ENCODE measurements around the gene ELF4.

ELF4 gene

DNA sequence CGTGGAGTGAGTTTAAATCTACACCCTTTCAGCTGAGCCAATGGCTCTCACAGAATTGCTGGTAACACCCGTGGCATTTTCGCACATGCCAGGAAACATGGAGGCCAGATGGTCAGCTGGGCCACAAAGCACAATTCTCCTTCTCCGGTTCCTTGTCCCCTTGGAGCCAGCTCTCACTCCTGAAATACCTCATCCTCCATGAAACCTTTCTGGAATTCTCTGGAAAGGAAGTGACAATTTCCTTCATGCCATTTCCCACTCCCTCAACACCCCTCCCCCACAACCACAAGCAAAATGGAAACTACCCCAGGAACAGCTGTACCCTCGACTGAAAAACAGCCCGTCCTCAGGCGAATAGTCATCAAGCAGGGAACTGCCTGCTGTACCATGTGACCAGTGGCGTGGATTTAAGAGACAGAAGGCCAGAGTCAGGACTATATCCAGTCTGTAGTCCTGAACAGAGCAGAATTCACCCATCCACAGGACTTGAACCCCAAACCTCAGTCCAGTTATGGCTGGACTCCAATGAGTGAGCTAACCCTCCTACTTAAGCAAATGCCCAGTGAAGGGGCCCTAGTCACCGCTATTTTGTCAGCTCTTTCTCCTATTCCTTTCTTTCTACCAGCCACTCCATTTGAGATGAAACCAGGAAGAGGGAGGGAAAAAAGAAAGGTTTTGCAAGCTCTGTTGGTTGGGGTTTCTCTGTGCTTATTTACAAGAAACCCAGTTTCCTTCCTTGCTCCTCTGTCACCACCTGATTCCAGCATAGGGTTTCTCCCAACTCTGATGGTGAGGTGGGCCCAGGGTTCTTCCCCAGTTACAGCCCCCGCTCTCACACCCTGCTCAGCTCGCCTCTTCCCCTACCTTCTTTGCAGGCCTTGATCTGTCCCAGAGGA, 24.5 kb downstream of the ELF4 start:
- DNase-seq (ENCODE audit: low read depth in 2 of 2, low spot score in 1 of 2), result no peak

DNA sequence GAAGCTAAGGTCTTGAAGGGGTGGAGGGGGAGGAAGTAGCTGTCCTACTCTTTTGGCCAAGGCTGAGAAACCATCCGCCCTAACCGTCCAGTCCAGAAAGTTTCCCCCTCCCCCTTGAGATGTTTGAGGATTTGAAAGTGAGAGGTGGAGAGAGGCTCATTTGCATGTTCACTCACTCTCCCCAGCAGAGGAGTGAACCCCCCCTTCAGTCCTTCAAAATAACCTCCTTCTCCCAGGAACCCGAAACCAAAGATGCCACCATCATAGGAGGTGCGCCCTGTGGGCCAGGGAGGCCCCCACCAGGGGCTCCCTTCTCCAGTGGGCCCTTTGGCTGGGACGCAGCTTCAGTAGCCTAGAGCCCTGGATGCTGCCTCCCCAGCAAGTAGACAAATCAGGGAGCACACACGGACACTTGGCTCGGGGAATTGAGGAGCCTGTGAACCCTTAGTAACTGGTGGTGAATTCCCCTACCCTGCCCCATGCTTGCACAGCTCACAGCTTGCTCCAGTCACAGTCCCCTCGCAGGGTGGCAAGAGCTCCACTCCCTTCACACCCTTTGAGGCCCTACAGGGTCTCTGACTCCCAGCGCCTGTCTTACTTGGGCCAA, 25.6 kb downstream of the ELF4 start:
- DNase-seq (ENCODE audit: low read depth in 2 of 2, low spot score in 1 of 2), result no peak

DNA sequence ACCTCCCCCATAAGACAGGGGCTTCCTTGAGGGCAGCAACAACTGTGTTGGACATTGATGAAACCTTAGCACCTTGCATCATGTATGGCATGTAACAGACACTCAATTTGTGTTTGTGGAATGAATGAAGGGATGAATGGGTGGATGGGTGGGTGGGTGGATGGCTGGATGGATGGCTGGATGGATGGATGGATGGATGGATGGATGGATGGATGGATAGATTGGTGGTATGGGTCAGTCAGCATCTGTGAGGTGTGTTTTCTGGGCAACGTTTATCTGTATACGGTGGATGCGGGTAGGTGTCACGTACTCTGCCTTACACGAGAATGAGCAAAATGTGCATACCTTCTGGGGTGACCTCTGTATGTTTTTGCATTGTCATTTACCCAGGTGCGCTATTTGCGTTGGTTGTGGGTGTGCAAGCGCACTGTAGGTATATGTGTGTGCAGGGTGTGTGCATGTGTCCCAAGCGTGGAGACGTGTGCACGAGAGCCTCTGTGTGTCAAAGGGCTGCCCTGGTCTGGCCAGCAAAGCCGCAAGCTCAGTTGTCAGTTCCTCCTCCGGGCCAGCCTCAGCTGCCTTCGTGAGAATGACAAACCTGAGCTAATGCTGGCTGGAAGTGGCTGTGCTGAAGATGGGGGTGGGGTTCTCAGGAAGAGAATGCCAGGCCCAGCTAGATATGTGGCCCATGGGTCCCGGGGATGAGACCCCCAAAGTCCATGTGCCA, 26.5 kb downstream of the ELF4 start:
- no peak for DNase-seq (ENCODE audit: low read depth in 2 of 2, low spot score in 1 of 2)

DNA sequence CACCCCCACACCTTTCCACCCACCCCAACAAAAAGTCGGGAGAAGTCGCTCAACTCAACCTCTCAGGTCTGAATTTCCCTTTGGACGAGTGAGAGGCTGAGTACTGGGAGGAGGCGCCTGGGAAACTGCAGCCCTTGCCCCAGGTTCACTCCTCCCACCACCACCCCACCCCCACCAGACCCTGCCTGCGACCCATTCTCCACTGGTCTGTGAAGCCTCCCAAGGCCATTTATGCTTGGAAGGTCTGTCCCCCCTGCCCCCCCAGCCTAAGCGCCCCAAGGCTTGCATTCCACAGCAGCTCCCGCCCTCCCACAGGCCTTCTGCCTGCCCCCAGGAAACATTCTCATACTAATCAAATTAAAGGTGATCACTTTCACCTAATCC, 27.2 kb downstream of the ELF4 start:
- no peak for DNase-seq (ENCODE audit: low read depth in 2 of 2, low spot score in 1 of 2)

DNA sequence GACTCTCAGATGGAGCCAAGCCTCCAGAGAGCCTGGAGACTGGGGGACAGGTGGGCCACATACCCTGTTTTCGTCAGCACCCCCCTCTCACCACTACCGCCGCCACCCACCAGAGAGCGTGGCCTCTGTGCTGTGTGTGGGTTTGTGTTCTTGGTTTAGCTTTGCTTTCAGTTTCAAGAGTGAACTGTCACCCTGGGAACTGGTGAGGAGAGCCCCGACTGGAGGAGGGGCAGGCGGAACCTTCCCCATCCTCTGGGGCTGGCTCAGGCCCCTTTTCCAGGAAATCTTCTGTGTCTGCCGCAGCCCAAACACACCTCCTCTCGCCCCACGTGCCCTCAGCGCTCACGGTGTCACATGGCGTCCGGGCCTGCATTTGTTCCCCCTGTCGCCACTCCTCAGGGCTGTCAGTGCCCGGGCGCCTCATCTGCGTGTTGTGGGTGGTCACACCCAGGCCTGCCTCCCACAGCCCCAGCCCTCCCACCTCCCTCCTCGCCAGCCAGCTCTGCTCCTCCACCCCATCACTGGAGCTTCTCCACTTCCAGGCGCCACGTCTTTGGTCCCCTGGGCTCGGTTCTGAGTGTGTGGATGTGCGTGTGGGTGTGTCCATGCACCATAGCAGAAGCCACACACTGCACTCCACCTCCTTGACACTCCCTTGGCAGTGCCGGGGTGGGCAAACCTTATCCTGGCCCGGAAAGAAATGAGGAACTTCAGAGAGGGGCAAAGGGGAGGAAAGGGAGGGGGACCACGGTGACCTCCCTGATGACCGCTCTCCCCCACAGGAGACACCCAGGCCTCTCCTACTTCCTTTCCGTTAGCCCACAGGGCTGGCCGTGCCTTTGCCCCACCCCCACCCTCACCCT, 27.8 kb downstream of the ELF4 start:
- peak in 1 of 2 donors; percentile 46 for DNase-seq (ENCODE audit: low read depth in 2 of 2, low spot score in 1 of 2)

DNA sequence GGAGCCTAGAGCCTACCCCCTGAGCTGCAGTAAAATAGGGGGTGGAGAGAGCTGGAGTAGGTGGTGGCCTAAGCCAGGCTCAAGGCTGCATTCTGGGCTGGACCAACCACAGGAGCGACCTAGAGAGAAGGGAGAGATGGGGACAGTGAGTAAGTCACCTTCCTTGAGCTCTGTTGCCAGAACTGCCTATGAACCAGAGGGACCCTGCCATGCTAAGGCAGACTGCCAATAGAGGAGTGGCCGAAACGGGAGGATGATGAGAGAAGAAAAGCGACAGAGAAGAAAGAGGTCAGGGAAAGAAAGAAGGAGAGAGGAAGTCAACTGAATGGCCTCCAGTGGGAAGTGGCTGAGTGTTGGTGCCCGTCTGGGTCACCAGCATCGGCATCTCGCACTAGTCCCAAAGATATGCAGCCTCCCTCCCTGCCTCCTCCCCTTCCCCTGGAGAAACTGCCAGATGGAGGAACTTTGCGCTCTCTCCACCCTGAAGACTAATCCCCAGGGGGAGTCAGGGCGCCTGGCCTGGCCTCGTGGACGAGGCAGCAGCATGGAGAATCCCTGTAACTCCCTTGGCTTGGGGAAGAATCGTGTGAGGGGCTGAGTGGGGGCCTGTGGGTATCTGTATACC, 28.8 kb downstream of the ELF4 start:
- DNase-seq (ENCODE audit: low read depth in 2 of 2, low spot score in 1 of 2), result no peak

DNA sequence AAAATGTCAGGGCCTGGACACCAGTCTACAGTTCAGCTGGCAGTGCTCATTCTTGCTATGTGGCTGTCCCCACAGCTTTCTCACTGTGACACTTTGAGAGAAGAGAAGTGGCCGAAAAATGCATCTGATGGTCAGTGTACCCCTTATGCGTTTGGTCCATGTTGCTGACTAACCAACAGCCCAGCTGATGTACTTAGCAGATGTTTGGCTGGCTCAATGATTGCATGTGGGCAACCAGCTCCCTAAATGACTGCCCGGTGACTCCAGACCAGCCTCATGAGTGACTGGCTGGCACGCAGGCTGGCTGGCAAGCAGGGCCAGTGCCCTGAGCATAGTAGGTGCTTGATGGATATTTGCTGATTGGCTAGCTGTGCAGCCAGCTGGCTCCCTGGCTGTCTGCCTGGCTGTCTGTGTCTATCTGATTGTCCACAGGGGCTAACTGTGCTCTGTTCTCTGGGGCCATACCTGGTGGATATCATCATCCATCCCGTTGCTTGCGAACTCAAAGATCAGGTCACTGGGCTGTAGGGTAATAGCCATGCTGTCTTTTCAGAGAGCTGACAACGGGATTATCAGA, 29.4 kb downstream of the ELF4 start:
- no peak for DNase-seq (ENCODE audit: low read depth in 2 of 2, low spot score in 1 of 2)

DNA sequence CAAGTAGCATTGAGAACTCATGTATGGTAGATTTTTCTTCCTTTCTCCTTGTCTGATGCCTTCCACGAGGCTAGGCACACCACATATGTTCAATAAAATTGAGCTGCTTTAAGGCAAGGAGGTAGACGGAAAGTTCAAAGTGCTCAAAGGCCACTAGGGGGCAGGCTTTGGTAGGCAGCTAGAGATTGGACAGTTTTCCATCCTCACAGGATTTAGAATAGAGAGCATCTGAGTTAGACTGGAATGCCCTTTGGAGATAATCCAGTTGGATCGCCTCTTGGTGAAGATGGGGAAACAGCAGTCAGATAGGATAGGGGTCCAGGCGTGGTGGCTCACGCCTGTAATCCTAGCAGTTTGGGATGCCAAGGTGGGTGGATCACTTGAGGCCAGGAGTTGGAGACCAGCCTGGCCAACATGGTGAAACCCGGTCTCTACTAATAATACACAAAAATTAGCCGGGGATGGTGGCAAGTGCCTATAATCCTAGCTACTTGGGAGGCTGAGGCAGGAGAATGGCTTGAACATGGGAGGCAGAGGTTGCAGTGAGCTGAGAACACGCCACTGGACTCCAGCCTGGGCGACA, 30.4 kb downstream of the ELF4 start:
- no peak for DNase-seq (ENCODE audit: low read depth in 2 of 2, low spot score in 1 of 2)

DNA sequence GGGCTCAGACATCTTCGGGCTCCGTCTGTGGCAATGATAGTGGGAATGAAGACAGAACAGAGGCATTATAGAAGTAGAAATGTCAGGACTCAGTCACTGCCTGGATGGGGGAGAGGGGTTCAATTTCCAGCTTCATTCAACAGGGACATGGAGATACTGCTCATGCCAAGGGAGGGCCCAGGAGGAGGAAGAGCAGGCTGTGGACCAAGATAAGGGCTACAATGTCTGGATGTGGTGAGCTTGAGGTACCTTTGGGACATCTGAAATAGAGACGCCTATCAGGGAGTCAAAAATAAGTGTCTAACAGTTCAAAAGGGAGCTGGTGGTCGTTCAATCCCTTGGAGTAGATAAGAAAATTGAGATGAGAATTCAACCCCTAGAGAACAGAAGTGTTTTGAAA, 34.5 kb downstream of the ELF4 start:
- no peak for DNase-seq (ENCODE audit: low read depth in 2 of 2, low spot score in 1 of 2)

DNA sequence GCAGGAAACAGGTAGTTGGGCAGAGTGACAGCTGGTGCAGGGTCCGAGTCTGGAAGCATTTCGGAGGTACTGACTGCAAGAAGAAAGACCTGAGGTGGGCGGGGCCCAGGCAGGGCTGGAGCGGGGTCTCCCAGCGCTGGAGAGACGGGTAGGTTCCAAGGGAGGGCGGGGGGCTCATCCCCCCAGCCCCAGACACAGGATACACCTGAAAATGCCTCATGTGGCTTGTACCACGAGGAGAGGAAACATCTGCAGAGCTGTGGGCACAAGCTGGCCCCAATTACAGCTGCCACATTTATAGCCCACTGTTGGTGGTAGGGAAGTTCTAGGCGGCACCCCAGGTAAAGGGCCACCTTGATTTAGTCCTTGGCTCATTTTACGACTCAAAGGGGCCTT, 38.0 kb downstream of the ELF4 start:
- no peak for DNase-seq (ENCODE audit: low read depth in 2 of 2, low spot score in 1 of 2)

DNA sequence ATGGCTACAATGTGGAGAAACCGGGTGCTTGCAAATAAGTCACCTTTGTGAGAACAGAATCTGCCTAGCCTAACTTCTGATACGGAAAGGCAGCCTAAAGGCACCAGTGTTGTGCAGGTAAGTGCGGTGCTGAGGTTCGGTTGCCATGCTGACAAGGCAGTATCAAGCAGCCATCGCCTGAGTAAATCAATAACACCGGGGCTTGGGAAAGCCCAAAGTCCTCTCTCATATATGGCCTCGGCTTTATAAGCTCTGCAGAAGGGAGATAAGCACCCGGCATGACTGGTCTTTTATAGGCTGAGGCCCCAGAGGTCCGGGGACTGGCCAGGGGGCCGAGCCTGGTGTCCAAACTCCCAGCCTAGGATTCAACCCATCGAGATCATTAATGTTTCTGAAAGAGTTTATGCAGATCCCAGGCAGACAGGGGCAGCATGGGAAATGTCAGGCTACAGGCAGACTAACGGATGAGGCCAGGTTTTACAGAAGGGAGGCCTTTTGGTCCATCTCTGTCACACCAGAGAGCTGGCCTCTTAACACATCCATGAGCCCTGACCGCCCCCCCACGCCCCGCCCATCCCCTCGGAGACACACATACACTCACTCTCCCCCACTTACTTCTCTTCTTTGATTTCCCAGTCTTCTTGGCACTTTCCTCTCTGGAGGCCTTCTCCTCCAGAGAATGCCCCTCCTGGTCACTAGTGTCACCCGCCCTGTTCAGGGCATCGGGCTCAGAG, 38.5 kb downstream of the ELF4 start:
- DNase-seq (ENCODE audit: low read depth in 2 of 2, low spot score in 1 of 2), result no peak

DNA sequence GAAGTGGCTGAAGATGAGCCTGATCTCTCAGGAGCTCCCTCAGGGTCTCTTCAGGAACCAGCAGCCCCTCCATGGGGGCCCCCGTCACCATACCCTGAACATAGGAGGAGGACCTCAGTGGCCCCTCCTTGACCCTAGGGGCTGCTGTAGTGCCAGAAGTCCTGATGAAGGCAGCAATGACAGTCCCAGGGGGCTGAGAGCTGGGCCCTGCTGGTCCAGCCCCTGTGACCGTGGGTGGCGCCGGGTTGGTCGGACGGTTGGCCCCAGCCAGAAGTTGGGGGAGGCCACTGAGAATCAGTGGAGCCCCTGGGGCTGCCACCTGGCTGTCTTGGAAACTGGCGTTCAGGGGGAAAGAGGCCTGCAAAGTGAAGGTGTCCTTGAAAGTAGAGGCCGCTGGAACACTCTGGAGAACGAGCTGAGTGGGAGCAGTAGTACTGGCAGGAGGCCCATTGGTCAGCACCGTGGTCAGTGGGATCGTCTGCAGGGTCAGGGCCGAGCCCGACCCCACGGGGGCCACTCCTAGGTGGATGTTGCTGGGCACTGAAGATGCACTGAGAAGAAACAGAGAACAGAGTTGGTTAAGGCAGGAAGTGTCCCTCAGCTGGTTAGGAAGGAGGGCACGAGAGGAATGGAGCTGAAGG, 43.2 kb downstream of the ELF4 start:
- no peak for DNase-seq (ENCODE audit: low read depth in 2 of 2, low spot score in 1 of 2)

DNA sequence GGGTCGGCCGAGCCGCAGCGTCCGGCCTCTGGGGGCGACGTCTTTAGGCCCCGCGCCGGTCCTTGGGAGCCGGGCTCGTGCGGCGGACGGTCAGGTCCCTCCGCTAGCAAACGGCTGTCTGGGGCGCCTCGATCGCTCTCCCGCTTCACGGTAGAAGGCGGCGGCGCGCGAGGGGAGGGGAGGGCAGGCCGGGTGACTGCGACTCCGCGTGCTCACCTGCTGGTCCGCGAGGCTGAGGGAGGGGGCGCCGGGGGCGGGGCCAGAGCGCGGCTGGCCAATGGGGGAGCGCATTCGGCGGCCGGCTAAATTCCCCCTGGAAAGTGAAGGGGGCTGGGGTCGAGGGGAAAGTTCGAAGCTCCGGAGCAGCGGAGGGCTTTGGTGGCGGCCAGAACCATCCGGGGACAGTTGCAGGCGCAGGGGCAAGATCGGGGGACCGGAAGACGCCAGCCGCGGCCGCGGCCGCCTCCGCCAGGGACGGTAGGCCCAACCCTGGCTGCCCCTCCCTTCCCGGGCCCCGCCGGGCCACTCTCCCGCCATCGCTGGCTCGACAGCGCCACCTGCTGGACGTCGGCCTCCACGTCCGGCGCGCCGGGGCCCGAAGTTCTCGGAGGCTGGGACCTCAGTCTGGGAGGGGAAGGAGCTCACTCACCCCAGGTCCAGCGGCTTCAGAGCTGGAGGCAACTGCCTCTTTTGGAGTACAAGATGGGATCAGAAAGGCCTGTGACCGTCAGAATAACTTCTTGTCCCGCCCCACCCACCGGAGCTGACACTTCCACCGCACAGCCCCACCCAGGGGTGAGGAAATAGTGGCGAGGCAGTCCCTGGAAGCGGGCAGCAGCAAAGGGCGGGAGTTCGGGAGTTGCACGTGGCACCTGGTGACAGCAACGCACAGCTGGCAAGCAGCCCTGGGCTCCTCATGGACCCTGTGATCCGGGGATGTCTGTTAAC, 49.9 kb downstream of the ELF4 start:
- DNase-seq (ENCODE audit: low read depth in 2 of 2, low spot score in 1 of 2), result peak; percentile 49 to 64

DNA sequence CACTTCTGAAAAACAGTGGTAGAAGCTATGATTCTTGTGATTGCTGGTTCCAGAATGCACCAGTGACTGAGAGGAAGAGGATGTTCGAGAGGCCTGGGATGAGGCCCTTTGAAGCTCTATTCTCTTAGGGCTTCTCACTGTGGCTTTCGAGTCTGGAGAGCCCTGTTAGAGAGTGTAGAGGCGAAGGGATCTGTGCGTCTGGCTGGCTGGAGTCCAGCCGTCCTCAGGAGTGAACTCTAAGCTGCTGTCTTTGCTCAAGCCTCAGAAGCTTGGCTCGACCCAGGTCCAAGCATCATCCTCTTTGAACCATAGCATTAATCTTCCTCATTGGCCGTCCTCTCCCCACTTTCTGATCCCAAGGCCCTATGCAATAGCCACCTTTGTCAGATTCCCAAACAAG, 51.6 kb downstream of the ELF4 start:
- DNase-seq (ENCODE audit: low read depth in 2 of 2, low spot score in 1 of 2), result no peak

DNA sequence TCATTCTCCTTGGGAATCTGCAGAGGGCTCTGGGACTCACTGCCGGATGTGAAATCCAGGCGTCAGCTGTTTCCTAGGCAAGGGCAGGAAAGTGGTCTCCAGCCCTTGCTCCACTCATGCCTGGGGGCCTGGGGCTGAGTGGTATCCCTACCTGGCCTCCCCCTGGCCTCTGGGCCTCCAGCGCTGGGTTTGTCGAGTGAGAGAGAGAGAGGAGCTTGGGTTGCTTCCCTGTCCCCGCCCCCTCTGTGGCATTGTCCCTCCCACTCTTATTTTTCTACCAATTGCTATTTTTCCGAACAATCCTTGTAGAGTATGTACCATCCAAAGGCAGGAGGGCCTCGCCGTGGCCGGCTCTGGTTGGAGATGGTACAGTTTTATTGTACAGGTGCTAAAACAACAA, 53.1 kb downstream of the ELF4 start:
- DNase-seq (ENCODE audit: low read depth in 2 of 2, low spot score in 1 of 2), result no peak

DNA sequence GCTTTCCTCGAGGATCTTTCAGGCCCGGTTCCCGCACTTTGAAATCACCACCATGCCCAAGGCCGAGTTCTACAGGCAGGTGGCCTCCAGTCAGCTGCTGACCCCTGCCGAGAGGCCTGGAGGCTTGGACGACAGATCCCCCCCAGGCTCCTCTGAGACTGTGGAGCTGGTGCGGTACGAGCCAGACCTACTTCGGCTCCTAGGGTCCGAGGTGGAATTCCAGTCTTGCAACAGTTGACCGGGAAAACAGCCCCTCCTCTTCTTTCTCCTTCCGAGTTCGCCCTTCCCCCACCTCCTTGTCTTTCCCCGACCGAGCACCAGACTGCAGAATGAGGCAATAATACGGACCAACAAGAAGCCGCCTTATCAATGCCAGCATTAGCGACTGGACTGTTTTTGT, 54.4 kb downstream of the ELF4 start:
- no peak for DNase-seq (ENCODE audit: low read depth in 2 of 2, low spot score in 1 of 2)

DNA sequence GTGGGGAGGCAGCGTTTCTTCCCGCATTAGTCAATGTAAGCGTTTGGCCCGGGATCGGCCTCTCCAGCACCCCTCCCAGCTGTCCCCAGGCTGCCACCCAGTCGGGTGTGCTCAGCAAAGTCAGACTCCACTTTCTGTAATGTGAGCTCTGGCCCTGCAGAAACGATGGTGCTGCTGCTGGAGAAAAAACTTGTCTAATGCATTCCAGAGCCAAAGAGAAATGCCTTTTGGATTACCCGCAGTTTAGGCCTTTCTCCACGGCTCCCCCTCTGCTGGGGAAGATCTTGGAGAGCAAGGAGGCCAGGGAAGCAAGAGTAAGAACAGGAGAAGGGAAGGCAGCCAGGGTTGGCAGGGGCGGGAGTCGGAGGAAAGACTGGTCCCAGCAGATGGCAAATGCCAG, 55.2 kb downstream of the ELF4 start:
- no peak for DNase-seq (ENCODE audit: low read depth in 2 of 2, low spot score in 1 of 2)

DNA sequence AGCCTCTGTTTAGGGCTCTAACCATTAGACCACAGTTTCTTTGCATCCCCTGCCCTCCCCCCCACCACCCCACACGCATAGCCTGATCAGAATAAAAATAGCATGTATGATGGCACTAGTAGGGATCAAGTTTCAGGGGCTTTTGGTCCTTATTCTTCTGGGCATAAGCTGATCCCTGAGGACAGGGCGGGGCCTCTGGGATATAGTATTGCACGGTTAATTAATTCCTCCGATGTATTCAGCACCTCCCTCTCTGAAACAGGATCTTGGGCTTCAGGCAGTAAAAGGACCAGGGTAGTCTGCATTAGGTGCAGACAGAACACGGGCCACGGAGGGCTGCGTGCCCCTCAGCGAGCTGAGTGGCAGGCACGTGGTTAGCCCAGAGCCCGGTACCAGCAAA, 57.1 kb downstream of the ELF4 start:
- DNase-seq (ENCODE audit: low read depth in 2 of 2, low spot score in 1 of 2), result no peak
